Measurements from ENCODE around the gene IRX2. TPM values are rescaled to one million over a fixed set of nuclear protein-coding genes. Genes with fewer than 3 reads are reported as not detected.

Gene IRX2
- total and polyA plus RNA-seq, 2 of the 8 experiments (the other 6 are each of a cell fraction or from before 2014, with no cell fraction given), result 23.4 to 40.4 TPM

- TF ChIP-seq BCL11A (IDR thresholded peaks at IDR 0.05; ENCODE audit: low read depth in 2 of 2, low read length in 2 of 2), result no peak
- TF ChIP-seq CBX5 (IDR thresholded peaks at IDR 0.05; ENCODE audit: low read depth, low read length), result no peak
- TF ChIP-seq TCF12 (IDR thresholded peaks at IDR 0.05; ENCODE audit: low read depth, low read length), result no peak
- TF ChIP-seq SUZ12 (IDR thresholded peaks at IDR 0.05; ENCODE audit: low read length), result peak; percentile 35; the same call in 1 of the 2 replicates
- TF ChIP-seq MAFK (IDR thresholded peaks at IDR 0.05; ENCODE audit: low read depth, low read length), result no peak
- no peak for TF ChIP-seq FOSL1 (IDR thresholded peaks at IDR 0.05; ENCODE audit: insufficient read depth, low read depth, low read length)
- TF ChIP-seq NANOG (IDR thresholded peaks at IDR 0.05; ENCODE audit: insufficient read depth, low read depth, low read length, poor library complexity, severe bottlenecking), result no peak
- no peak for TF ChIP-seq ZNF274 (IDR thresholded peaks at IDR 0.05; ENCODE audit: borderline replicate concordance, extremely low read depth, low read length)
- TF ChIP-seq, protein P1, sequence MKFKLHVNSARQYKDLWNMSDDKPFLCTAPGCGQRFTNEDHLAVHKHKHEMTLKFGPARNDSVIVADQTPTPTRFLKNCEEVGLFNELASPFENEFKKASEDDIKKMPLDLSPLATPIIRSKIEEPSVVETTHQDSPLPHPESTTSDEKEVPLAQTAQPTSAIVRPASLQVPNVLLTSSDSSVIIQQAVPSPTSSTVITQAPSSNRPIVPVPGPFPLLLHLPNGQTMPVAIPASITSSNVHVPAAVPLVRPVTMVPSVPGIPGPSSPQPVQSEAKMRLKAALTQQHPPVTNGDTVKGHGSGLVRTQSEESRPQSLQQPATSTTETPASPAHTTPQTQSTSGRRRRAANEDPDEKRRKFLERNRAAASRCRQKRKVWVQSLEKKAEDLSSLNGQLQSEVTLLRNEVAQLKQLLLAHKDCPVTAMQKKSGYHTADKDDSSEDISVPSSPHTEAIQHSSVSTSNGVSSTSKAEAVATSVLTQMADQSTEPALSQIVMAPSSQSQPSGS (IDR thresholded peaks at IDR 0.05; ENCODE audit: low read length), result no peak
- no peak for TF ChIP-seq CTBP2 (IDR thresholded peaks at IDR 0.05; ENCODE audit: borderline replicate concordance, insufficient read depth, insufficient read length, low read length)
- TF ChIP-seq BACH1 (IDR thresholded peaks at IDR 0.05; ENCODE audit: low read length), result no peak; the same call in 1 of the 2 replicates
- no peak for TF ChIP-seq JUND (IDR thresholded peaks at IDR 0.05; ENCODE audit: low read length)
- no peak for TF ChIP-seq KDM5A (IDR thresholded peaks at IDR 0.05; ENCODE audit: low read length)
- TF ChIP-seq E2F6 (IDR thresholded peaks at IDR 0.05), result no peak
- TF ChIP-seq SIX5 (IDR thresholded peaks at IDR 0.05; ENCODE audit: low read depth, low read length), result no peak
- no peak for TF ChIP-seq CBX8 (IDR thresholded peaks at IDR 0.05; ENCODE audit: borderline replicate concordance, low read depth, low read length)
- no peak for TF ChIP-seq USF2 (IDR thresholded peaks at IDR 0.05; ENCODE audit: low read length)
- TF ChIP-seq RNF2 (IDR thresholded peaks at IDR 0.05; ENCODE audit: borderline replicate concordance, low read depth, low read length, missing control alignments, poor library complexity, severe bottlenecking), result peak; percentile 2
- TF ChIP-seq CREB1 (IDR thresholded peaks at IDR 0.05), result no peak
- TF ChIP-seq RXRA (IDR thresholded peaks at IDR 0.05; ENCODE audit: insufficient read depth, low read depth, low read length), result no peak
- TF ChIP-seq CEBPB (IDR thresholded peaks at IDR 0.05; ENCODE audit: low read depth, low read length), result no peak
- TF ChIP-seq RFX5 (IDR thresholded peaks at IDR 0.05; ENCODE audit: borderline replicate concordance, low read depth, low read length), result no peak
Measured at GRCh38 chr5:2752821-2753439, 1.5 kb upstream of the IRX2 start (continued).
